MM.1S (cell line): ENCODE measurements around the gene HIF1A.
A peak's percentile ranks its signal among the peaks of the same experiment; 100 is the strongest.

Experiments used
- DNase-seq: peaks from one replicate; pipeline ENCODE4 v3.0.0-alpha.2; 2015
- H2AFZ ChIP-seq: fragments of 300-600 bp; sonication (generic); 2 replicates; pipeline ENCODE4 v1.6.0; 2016; ENCODE audit warnings: antibody characterized with exemption, low read length
- H3F3A ChIP-seq: fragments of 300-600 bp; sonication (generic); 2 replicates; pipeline ENCODE4 v1.6.1; 2016; ENCODE audit warnings: mild to moderate bottlenecking, antibody characterized with exemption, low read length, moderate library complexity, mixed read lengths; ENCODE audit not compliant: insufficient read depth
- H3K27ac ChIP-seq: fragments of 300-600 bp; sonication (generic); 2 replicates; pipeline ENCODE4 v1.5.1; 2016; ENCODE audit warnings: mild to moderate bottlenecking, low read length
- H3K27me3 ChIP-seq: fragments of 300-600 bp; sonication (generic); replicated peaks from 2 replicates; pipeline ENCODE4 v1.6.0; 2016; ENCODE audit warnings: low read length; ENCODE audit not compliant: insufficient read depth
- H3K36me3 ChIP-seq: fragments of 300-600 bp; sonication (generic); replicated peaks from 2 replicates; pipeline ENCODE4 v1.6.1; 2016; ENCODE audit warnings: mild to moderate bottlenecking, low read length, mixed read lengths; ENCODE audit not compliant: insufficient read depth
- H3K4me1 ChIP-seq: fragments of 300-600 bp; sonication (generic); 2 replicates; pipeline ENCODE4 v1.6.1; 2016; ENCODE audit warnings: low read length, mixed read lengths
- H3K4me2 ChIP-seq: fragments of 300-600 bp; sonication (generic); 2 replicates; pipeline ENCODE4 v1.6.0; 2016; ENCODE audit warnings: low read depth, low read length
- H3K4me3 ChIP-seq: fragments of 300-600 bp; sonication (generic); 2 replicates; pipeline ENCODE4 v1.5.1; 2016; ENCODE audit warnings: low read length, mixed read lengths
- H3K79me2 ChIP-seq: fragments of 300-600 bp; sonication (generic); 2 replicates; pipeline ENCODE4 v1.6.1; 2016; ENCODE audit warnings: mixed run types, low read length, mixed read lengths
- H3K9ac ChIP-seq: fragments of 300-600 bp; sonication (generic); 2 replicates; pipeline ENCODE4 v1.6.1; 2016; ENCODE audit warnings: low read length, mixed read lengths
- H3K9me2 ChIP-seq: fragments of 300-600 bp; sonication (generic); replicated peaks from 2 replicates; pipeline ENCODE4 v1.6.1; 2016; ENCODE audit warnings: mild to moderate bottlenecking, low read length, mixed read lengths; ENCODE audit not compliant: insufficient read depth
- H3K9me3 ChIP-seq: fragments of 300-600 bp; sonication (generic); replicated peaks from 2 replicates; pipeline ENCODE4 v1.6.1; 2016; ENCODE audit warnings: mild to moderate bottlenecking, low read length, mixed read lengths; ENCODE audit not compliant: insufficient read depth
- H4K20me1 ChIP-seq: fragments of 300-600 bp; sonication (generic); 2 replicates; pipeline ENCODE4 v1.6.1; 2016; ENCODE audit warnings: mild to moderate bottlenecking, low read length, moderate library complexity, mixed read lengths; ENCODE audit not compliant: insufficient read depth
- CTCF ChIP-seq: fragments of 300-600 bp; sonication (generic); IDR thresholded peaks from 2 replicates; pipeline ENCODE4 v1.5.1; 2016; ENCODE audit warnings: antibody characterized with exemption, low read length, mixed read lengths
- EZH2 ChIP-seq: fragments of 300-600 bp; sonication (generic); optimal IDR thresholded peaks from 2 replicates; pipeline ENCODE3; 2017; ENCODE audit warnings: low read depth, mild to moderate bottlenecking, antibody characterized with exemption, low read length, mixed read lengths
- EZH2phosphoT487 ChIP-seq: fragments of 300-600 bp; sonication (generic); IDR thresholded peaks from 2 replicates; pipeline ENCODE4 v1.6.1; 2018; ENCODE audit warnings: antibody characterized with exemption, low read length

HIF1A gene

GRCh38 chr14:61695695-61696527 is 598 bp downstream of the HIF1A start:
- peaks cover 15% of the 10 kb centered on the region for H4K20me1 ChIP-seq

GRCh38 chr14:61696753-61697318 is 1.5 kb downstream of the HIF1A start:
- Histone ChIP-seq H3K9me3 (no peaks in the 10 kb centered on the region), H3K27ac (no peak overlapping the region), H3K79me2 (peaks cover 64% of the 10 kb centered on the region), H3K36me3 (no peaks in the 10 kb centered on the region), H3K9me2 (no peaks in the 10 kb centered on the region), H3K9ac (peak overlapping the region; percentile 88; the same call in 1 of the 2 replicates), H3K4me2 (peak overlapping the region; percentile 54), H3K4me1 (peaks cover 9% of the 10 kb centered on the region; the same call in 1 of the 2 replicates), H3K27me3 (no peaks in the 10 kb centered on the region), H3K4me3 (peak overlapping the region; percentile 69), H4K20me1 (peaks cover 15% of the 10 kb centered on the region), H3F3A (no peaks in the 10 kb centered on the region), H2AFZ (no peak overlapping the region)
- DNase-seq: no peak
- no peak for TF ChIP-seq EZH2
- TF ChIP-seq CTCF: no peak
- TF ChIP-seq EZH2phosphoT487: no peak

More at GRCh38 chr14:61695695-61696527, 598 bp downstream of the HIF1A start:
- no peaks in the 10 kb centered on the region for H3K9me3 ChIP-seq
- H3K4me2 ChIP-seq: peak overlapping the region; percentile 54; the same call in 1 of the 2 replicates
- TF ChIP-seq EZH2phosphoT487 (no peak), CTCF (no peak), EZH2 (no peak)
- no peaks in the 10 kb centered on the region for H3K27me3 ChIP-seq
- H3K9me2 ChIP-seq: no peaks in the 10 kb centered on the region
- H3K36me3 ChIP-seq: no peaks in the 10 kb centered on the region
- H2AFZ ChIP-seq: peak overlapping the region; percentile 31; the same call in 1 of the 2 replicates
- H3K9ac ChIP-seq: peak overlapping the region; percentile 88
- H3F3A ChIP-seq: no peaks in the 10 kb centered on the region
- H3K79me2 ChIP-seq: peaks cover 55% of the 10 kb centered on the region
- H3K4me1 ChIP-seq: peaks cover 9% of the 10 kb centered on the region; the same call in 1 of the 2 replicates
- peak overlapping the region; percentile 78 for H3K27ac ChIP-seq
- peak overlapping the region; percentile 69 for H3K4me3 ChIP-seq
- DNase-seq: no peak

DNA sequence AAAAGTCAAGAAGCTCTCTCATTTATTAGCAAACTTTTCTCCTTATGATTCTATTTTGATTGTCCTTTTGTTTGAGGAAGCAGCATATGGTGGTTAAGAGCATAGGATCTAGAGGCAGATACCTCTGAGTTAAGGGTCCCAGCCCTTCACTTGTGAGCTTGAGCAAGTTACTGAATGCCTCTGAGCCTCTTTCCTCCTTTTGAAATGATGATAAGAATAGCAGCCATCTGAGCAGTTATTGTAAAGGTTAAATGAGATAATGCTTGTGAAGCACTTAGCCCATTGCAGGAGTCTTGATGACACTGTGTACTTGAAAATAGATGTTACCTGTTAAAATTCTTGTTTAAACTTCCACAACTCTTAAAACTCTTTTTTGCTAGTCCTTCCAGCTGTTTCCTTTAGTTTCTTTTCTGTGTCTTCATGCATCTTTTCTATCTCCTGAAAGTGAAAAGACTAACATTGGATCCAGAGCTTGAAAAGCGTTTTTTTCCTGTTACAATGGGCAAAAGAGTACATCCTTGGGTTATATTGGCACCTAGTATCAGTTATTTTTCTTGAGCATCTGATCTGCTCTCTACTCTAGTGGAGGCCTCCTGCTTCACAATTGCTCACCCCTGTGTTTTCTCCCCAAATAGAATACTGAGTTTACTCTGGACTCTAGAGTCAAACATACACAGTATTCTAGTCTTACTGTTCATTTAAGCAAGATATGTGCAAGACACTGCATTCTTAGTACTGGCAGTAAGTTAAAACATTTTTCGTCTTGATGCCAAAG is 3.1 kb downstream of the HIF1A start:
- H3K4me1 ChIP-seq: peaks cover 9% of the 10 kb centered on the region; the same call in 1 of the 2 replicates
- H3K9ac ChIP-seq: no peak overlapping the region
- H3K4me2 ChIP-seq: peak overlapping the region; percentile 54
- no peak for DNase-seq
- H3K79me2 ChIP-seq: peaks cover 78% of the 10 kb centered on the region
- H3K9me3 ChIP-seq: no peaks in the 10 kb centered on the region
- H3K27me3 ChIP-seq: no peaks in the 10 kb centered on the region
- peak overlapping the region; percentile 69; the same call in 1 of the 2 replicates for H3K4me3 ChIP-seq
- no peaks in the 10 kb centered on the region for H3K9me2 ChIP-seq
- H3K27ac ChIP-seq: no peak overlapping the region
- no peak overlapping the region for H2AFZ ChIP-seq
- no peak for TF ChIP-seq EZH2phosphoT487
- peaks cover 19% of the 10 kb centered on the region for H4K20me1 ChIP-seq
- H3F3A ChIP-seq: no peaks in the 10 kb centered on the region
- H3K36me3 ChIP-seq: no peaks in the 10 kb centered on the region
